Immature natural killer cell (primary cell): ENCODE results near the gene CFAP157. TPM values are rescaled to one million over a fixed set of nuclear protein-coding genes. Genes with fewer than 3 reads are reported as not detected.

Experiments
- DNase-seq, 3 donors: peaks; one replicate each; pipeline ENCODE4 v3.0.0; 2022; ENCODE audit warnings: mixed read lengths in 1 of 3
- H3K27ac Mint-ChIP-seq, 6 donors: one replicate each; pipeline ENCODE4 v1.8.0; 2020; ENCODE audit warnings: mixed read lengths in 6 of 6, mild to moderate bottlenecking in 5 of 6, inconsistent platforms in 4 of 6, moderate library complexity in 3 of 6
- H3K27me3 Mint-ChIP-seq, 3 donors: one replicate each; pipeline ENCODE4 v1.8.0; 2020 to 2021; ENCODE audit warnings: low read depth in 3 of 3, mild to moderate bottlenecking in 3 of 3, mixed read lengths in 3 of 3, moderate library complexity in 3 of 3, inconsistent platforms in 1 of 3
- H3K36me3 Mint-ChIP-seq, 3 donors: one replicate each; pipeline ENCODE4 v1.8.0; 2020; ENCODE audit warnings: mixed read lengths in 3 of 3, inconsistent platforms in 2 of 3, mild to moderate bottlenecking in 2 of 3
- H3K4me1 Mint-ChIP-seq, 2 donors: one replicate each; pipeline ENCODE4 v1.8.0; 2020; ENCODE audit warnings: inconsistent platforms in 2 of 2, mild to moderate bottlenecking in 2 of 2, mixed read lengths in 2 of 2, moderate library complexity in 1 of 2
- H3K4me3 Mint-ChIP-seq, 5 donors: one replicate each; pipeline ENCODE4 v1.8.0; 2020; ENCODE audit warnings: mild to moderate bottlenecking in 5 of 5, mixed read lengths in 5 of 5, inconsistent platforms in 3 of 5, moderate library complexity in 3 of 5
- H3K9me3 Mint-ChIP-seq, 6 donors: one replicate each; pipeline ENCODE4 v1.8.0; 2020; ENCODE audit warnings: mild to moderate bottlenecking in 6 of 6, mixed read lengths in 6 of 6, inconsistent platforms in 4 of 6, moderate library complexity in 3 of 6
- polyA plus RNA-seq, 3 donors: library from polyadenylated mRNA; unstranded; fragments of 300-500 nt; fragmentation: Illumina TruSeq; gene quantifications; one replicate each; pipeline ENCODE4 v1.2.3, GENCODE V29; 2021

CFAP157 gene
- polyA plus RNA-seq, 3 donors from 2014 or later, result 0.24 to 0.25 TPM; not detected in 1

- H3K9me3 Mint-ChIP-seq, result no peaks in the 10 kb centered on the region
- H3K36me3 Mint-ChIP-seq, result no peaks in the 10 kb centered on the region
- H3K27me3 Mint-ChIP-seq, result peaks cover 0 to 9% (median 2%) of the 10 kb centered on the region in 3 donors
- peak; percentile 94 for DNase-seq
- H3K4me1 Mint-ChIP-seq, result peaks cover 22 to 25% of the 10 kb centered on the region in 2 donors
- peak overlapping the region; percentile 75 to 87 (median 76) for H3K4me3 Mint-ChIP-seq
- peak overlapping the region; percentile 88 to 99 (median 93) for H3K27ac Mint-ChIP-seq
Observed at GRCh38 chr9:127698985-127699670, 7.7 kb upstream of the CFAP157 start.

DNA sequence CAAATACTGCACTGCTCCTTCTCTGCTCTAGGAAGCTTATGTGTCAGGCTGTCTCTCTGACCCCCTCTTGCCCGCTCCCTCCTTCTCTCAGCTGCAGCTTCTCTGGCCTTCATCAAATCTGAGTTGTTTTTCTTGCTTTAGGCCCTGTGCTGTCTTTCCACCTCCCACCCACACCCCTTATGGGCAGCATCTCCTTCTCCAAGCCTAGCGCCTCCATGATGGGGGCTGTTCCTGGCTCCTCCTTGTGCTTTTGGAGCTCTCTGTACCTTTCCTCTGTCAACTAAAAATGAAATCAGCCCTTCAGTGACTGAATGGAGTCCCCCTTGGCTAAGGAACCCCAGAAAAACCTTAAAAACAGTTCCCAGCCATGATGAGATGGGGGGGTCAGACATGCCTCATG is 6.6 kb upstream of the CFAP157 start:
- H3K9me3 Mint-ChIP-seq, result no peaks in the 10 kb centered on the region
- H3K27me3 Mint-ChIP-seq, result peaks cover 0 to 11% (median 2%) of the 10 kb centered on the region in 3 donors
- peak overlapping the region; percentile 57 to 81 (median 67) for H3K4me3 Mint-ChIP-seq
- H3K36me3 Mint-ChIP-seq, result no peaks in the 10 kb centered on the region
- H3K27ac Mint-ChIP-seq, result peak overlapping the region; percentile 88 to 99 (median 93)
- peaks cover 22 to 25% of the 10 kb centered on the region in 2 donors for H3K4me1 Mint-ChIP-seq
- DNase-seq, result no peak

DNA sequence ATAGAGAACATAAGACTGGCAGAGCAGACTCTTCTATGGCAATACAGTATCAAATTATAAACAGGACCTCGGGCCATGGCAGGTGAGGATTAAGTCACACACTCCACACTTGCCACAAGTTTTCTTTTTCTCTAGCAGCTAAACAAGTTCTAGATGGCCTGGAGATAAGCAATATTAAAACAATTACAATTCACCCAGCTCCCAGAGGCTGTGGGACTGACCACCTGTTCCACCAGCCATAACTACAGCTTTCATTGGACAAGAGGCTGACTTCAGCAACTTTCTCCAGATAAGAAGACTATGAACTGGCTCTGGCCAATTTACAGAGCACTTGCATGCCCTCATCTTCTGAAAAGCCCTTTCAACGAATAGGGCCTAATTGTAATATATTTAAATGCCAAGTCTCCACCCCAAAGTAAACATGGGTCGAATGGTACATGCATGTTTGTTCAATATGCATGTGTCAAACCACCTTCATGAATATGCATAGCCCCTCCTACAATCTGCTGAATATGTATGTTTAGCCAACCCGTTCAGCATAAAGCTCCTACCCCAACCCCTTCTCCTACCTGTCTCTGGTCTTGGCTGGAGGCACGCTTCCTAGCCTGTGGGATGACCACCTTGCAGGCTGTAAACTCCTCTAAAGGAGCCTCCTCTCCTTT is 6.1 kb upstream of the CFAP157 start:
- H3K27ac Mint-ChIP-seq, result peak overlapping the region; percentile 11 to 99 (median 90)
- H3K4me3 Mint-ChIP-seq, result peak overlapping the region in 3 of 5 donors; percentile 30 to 67 (median 57)
- peaks cover 0 to 11% (median 2%) of the 10 kb centered on the region in 3 donors for H3K27me3 Mint-ChIP-seq

GRCh38 chr9:127703289-127703946 is 3.4 kb upstream of the CFAP157 start:
- Mint-ChIP-seq H3K4me1 (peaks cover 22% of the 10 kb centered on the region in 2 donors), H3K4me3 (no peak overlapping the region), H3K36me3 (no peaks in the 10 kb centered on the region), H3K27me3 (peaks cover 0 to 9% (median 2%) of the 10 kb centered on the region in 3 donors), H3K27ac (peak overlapping the region in 2 of 6 donors; percentile 7 to 28), H3K9me3 (no peaks in the 10 kb centered on the region)
- DNase-seq, result peak in 1 of 3 donors; percentile 15

More for the DNA sequence above, 6.1 kb upstream of the CFAP157 start:
- DNase-seq, result no peak
- no peaks in the 10 kb centered on the region for H3K36me3 Mint-ChIP-seq
- H3K4me1 Mint-ChIP-seq, result peaks cover 22 to 25% of the 10 kb centered on the region in 2 donors
- H3K9me3 Mint-ChIP-seq, result no peaks in the 10 kb centered on the region

- Mint-ChIP-seq H3K27ac (no peak overlapping the region), H3K9me3 (no peaks in the 10 kb centered on the region), H3K36me3 (peaks cover 0 to 3% (median 0%) of the 10 kb centered on the region in 3 donors), H3K27me3 (peaks cover 0 to 4% (median 4%) of the 10 kb centered on the region in 3 donors), H3K4me3 (no peak overlapping the region), H3K4me1 (peaks cover 11 to 13% of the 10 kb centered on the region in 2 donors)
- DNase-seq, result no peak
Observed at GRCh38 chr9:127705577-127706379, 1.0 kb upstream of the CFAP157 start.

GRCh38 chr9:127707766-127708165 is 978 bp downstream of the CFAP157 start:
- Mint-ChIP-seq H3K4me3 (no peak overlapping the region), H3K4me1 (peaks cover 17 to 21% of the 10 kb centered on the region in 2 donors), H3K36me3 (peaks cover 0 to 3% (median 0%) of the 10 kb centered on the region in 3 donors), H3K27me3 (peaks cover 3 to 6% (median 4%) of the 10 kb centered on the region in 3 donors), H3K9me3 (no peaks in the 10 kb centered on the region), H3K27ac (peak overlapping the region in 1 of 6 donors; percentile 55)
- peak in 1 of 3 donors; percentile 63 for DNase-seq

GRCh38 chr9:127708952-127709587 is 2.3 kb downstream of the CFAP157 start:
- Mint-ChIP-seq H3K27ac (no peak overlapping the region), H3K9me3 (no peaks in the 10 kb centered on the region), H3K36me3 (peaks cover 0 to 3% (median 0%) of the 10 kb centered on the region in 3 donors), H3K4me3 (no peak overlapping the region), H3K4me1 (peaks cover 19 to 21% of the 10 kb centered on the region in 2 donors), H3K27me3 (peaks cover 3 to 6% (median 4%) of the 10 kb centered on the region in 3 donors)
- DNase-seq, result no peak

GRCh38 chr9:127710204-127710783 is 3.5 kb downstream of the CFAP157 start:
- H3K27ac Mint-ChIP-seq, result peak overlapping the region in 3 of 6 donors; percentile 23 to 57 (median 32)
- H3K36me3 Mint-ChIP-seq, result peaks cover 0 to 3% (median 0%) of the 10 kb centered on the region in 3 donors
- H3K9me3 Mint-ChIP-seq, result no peaks in the 10 kb centered on the region
- H3K27me3 Mint-ChIP-seq, result peaks cover 2 to 6% (median 3%) of the 10 kb centered on the region in 3 donors
- DNase-seq, result no peak
- H3K4me1 Mint-ChIP-seq, result peaks cover 22 to 26% of the 10 kb centered on the region in 2 donors
- peak overlapping the region in 2 of 5 donors; percentile 9 to 55 for H3K4me3 Mint-ChIP-seq

- H3K9me3 Mint-ChIP-seq, result no peaks in the 10 kb centered on the region
Observed at GRCh38 chr9:127711226-127711701, 4.5 kb downstream of the CFAP157 start.

DNA sequence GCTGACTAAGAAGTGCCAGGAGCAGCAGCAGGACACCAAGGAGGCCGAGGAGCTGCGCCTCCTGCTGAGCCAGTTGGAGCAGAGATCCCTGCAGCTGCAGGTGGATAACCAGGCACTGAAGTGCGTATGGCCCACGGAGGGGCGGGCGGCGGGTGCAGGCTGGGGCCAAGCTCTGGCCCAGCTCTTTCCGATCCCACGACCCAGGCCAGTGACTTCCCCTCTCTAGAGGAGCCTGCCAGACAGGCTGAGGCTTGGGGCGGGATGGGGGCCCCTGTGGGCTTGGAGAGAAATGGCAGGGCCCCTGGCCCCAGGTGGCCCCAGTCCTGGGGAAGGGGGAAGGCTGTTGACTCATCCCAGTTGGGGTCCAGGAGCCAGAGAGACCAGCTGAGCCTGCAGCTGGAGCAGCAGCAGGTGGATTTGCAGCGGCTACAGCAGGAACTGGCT is 5.1 kb downstream of the CFAP157 start:
- no peak for DNase-seq
- Mint-ChIP-seq H3K36me3 (peaks cover 0 to 3% (median 0%) of the 10 kb centered on the region in 3 donors), H3K9me3 (no peaks in the 10 kb centered on the region), H3K27me3 (peaks cover 3 to 12% (median 4%) of the 10 kb centered on the region in 3 donors), H3K4me3 (no peak overlapping the region), H3K4me1 (peaks cover 32 to 33% of the 10 kb centered on the region in 2 donors), H3K27ac (no peak overlapping the region)

More at GRCh38 chr9:127711226-127711701, 4.5 kb downstream of the CFAP157 start:
- peak; percentile 45 to 51 (median 47) for DNase-seq
- Mint-ChIP-seq H3K27me3 (peaks cover 3 to 12% (median 4%) of the 10 kb centered on the region in 3 donors), H3K4me3 (peak overlapping the region; percentile 38 to 67 (median 54)), H3K27ac (peak overlapping the region in 5 of 6 donors; percentile 36 to 83 (median 53)), H3K4me1 (peaks cover 32% of the 10 kb centered on the region in 2 donors), H3K36me3 (peaks cover 0 to 3% (median 0%) of the 10 kb centered on the region in 3 donors)

GRCh38 chr9:127712371-127712770 is 5.6 kb downstream of the CFAP157 start:
- Mint-ChIP-seq H3K27ac (no peak overlapping the region), H3K4me3 (peak overlapping the region in 1 of 5 donors; percentile 39), H3K27me3 (peaks cover 3 to 12% (median 4%) of the 10 kb centered on the region in 3 donors), H3K36me3 (peaks cover 0 to 3% (median 0%) of the 10 kb centered on the region in 3 donors), H3K4me1 (peaks cover 32 to 33% of the 10 kb centered on the region in 2 donors), H3K9me3 (no peaks in the 10 kb centered on the region)
- DNase-seq, result no peak

- Mint-ChIP-seq H3K4me3 (peak overlapping the region in 1 of 5 donors; percentile 39), H3K4me1 (peaks cover 28 to 30% of the 10 kb centered on the region in 2 donors), H3K9me3 (no peaks in the 10 kb centered on the region), H3K27ac (no peak overlapping the region), H3K27me3 (peaks cover 3 to 12% (median 4%) of the 10 kb centered on the region in 3 donors), H3K36me3 (peaks cover 0 to 3% (median 0%) of the 10 kb centered on the region in 3 donors)
- no peak for DNase-seq
Observed at GRCh38 chr9:127712867-127713266, 6.1 kb downstream of the CFAP157 start.
